GM23338 (cell line): Measurements from ENCODE around the gene TBC1D17. TPM values are rescaled to one million over a fixed set of nuclear protein-coding genes. Genes with fewer than 3 reads are reported as not detected.
A peak's percentile ranks its signal among the peaks of the same experiment; 100 is the strongest.

Source experiments
- ATAC-seq: fragments of 200-7000 bp; cut with Tn5 transposase; 3 replicates; pipeline ENCODE4 v1.9.1; 2020
- DNase-seq: peaks from one replicate; pipeline ENCODE4 v3.0.0-alpha.2; 2015; ENCODE audit warnings: low spot score
- H2AFZ ChIP-seq: fragments of 200-600 bp; sonication (generic); 2 replicates; pipeline ENCODE4 v1.8.0; 2016; ENCODE audit warnings: antibody characterized with exemption, mild to moderate bottlenecking, moderate library complexity
- H3F3A ChIP-seq: fragments of 200-600 bp; sonication (generic); replicated peaks from 2 replicates; pipeline ENCODE4 v1.8.0; 2017; ENCODE audit warnings: antibody characterized with exemption, mixed run types, low read depth
- H3K27ac ChIP-seq: fragments of 200-600 bp; sonication (generic); 2 replicates; pipeline ENCODE4 v1.6.1; 2016; ENCODE audit warnings: low read depth
- H3K27me3 ChIP-seq: fragments of 200-600 bp; sonication (generic); 2 replicates; pipeline ENCODE4 v1.8.0; 2016; ENCODE audit warnings: mild to moderate bottlenecking, mixed run types, moderate library complexity; ENCODE audit not compliant: insufficient read depth
- H3K36me3 ChIP-seq: fragments of 200-600 bp; sonication (generic); 2 replicates; pipeline ENCODE4 v1.8.0; 2016; ENCODE audit warnings: mild to moderate bottlenecking; ENCODE audit not compliant: insufficient read depth
- H3K4me1 ChIP-seq: fragments of 200-600 bp; sonication (generic); 2 replicates; pipeline ENCODE4 v1.8.0; 2016; ENCODE audit warnings: mild to moderate bottlenecking, moderate library complexity; ENCODE audit not compliant: insufficient read depth
- H3K4me2 ChIP-seq: fragments of 200-600 bp; sonication (generic); 2 replicates; pipeline ENCODE4 v1.7.1; 2017; ENCODE audit warnings: mixed run types
- H3K4me3 ChIP-seq: fragments of 200-600 bp; sonication (generic); 2 replicates; pipeline ENCODE4 v1.6.1; 2016; ENCODE audit warnings: mixed run types
- H3K79me2 ChIP-seq: fragments of 200-600 bp; sonication (generic); replicated peaks from 2 replicates; pipeline ENCODE4 v1.8.0; 2017; ENCODE audit warnings: mild to moderate bottlenecking; ENCODE audit not compliant: insufficient read depth
- H3K9me2 ChIP-seq: fragments of 200-600 bp; sonication (generic); 2 replicates; pipeline ENCODE4 v1.8.0; 2017; ENCODE audit not compliant: insufficient read depth
- H4K20me1 ChIP-seq: fragments of 200-600 bp; sonication (generic); replicated peaks from 2 replicates; pipeline ENCODE4 v1.8.0; 2017; ENCODE audit warnings: mild to moderate bottlenecking; ENCODE audit not compliant: insufficient read depth
- H3K27ac Mint-ChIP-seq: 2 replicates; pipeline ENCODE4 v1.8.0; 2020; ENCODE audit warnings: inconsistent platforms, mild to moderate bottlenecking, moderate library complexity, mixed read lengths
- H3K27me3 Mint-ChIP-seq: 3 replicates; pipeline ENCODE4 v1.8.0; 2022; ENCODE audit warnings: low read depth, mild to moderate bottlenecking, moderate library complexity, mixed read lengths, inconsistent platforms; ENCODE audit not compliant: insufficient read depth, poor library complexity
- H3K36me3 Mint-ChIP-seq: 3 replicates; pipeline ENCODE4 v1.8.0; 2021; ENCODE audit warnings: low read depth, mild to moderate bottlenecking, inconsistent platforms, moderate library complexity, mixed read lengths
- H3K4me1 Mint-ChIP-seq: 3 replicates; pipeline ENCODE4 v1.8.0; 2020; ENCODE audit warnings: mild to moderate bottlenecking, inconsistent platforms, mixed read lengths
- H3K4me3 Mint-ChIP-seq: 3 replicates; pipeline ENCODE4 v1.8.0; 2021; ENCODE audit warnings: moderate library complexity, mild to moderate bottlenecking, inconsistent platforms, mixed read lengths
- H3K9me3 Mint-ChIP-seq: 3 replicates; pipeline ENCODE4 v1.8.0; 2020; ENCODE audit warnings: moderate library complexity, mild to moderate bottlenecking, inconsistent platforms, mixed read lengths
- CREB1 ChIP-seq: fragments of 250-450 bp; sonication (Bioruptor Pico); IDR thresholded peaks from 2 replicates; pipeline ENCODE4 v1.5.0; 2020; ENCODE audit warnings: low read depth, mild to moderate bottlenecking, moderate library complexity
- ETS1 ChIP-seq: IDR thresholded peaks from 2 replicates; pipeline ENCODE4 v1.6.1; 2016; ENCODE audit warnings: antibody characterized with exemption
- EZH2 ChIP-seq: fragments of 200-600 bp; sonication (generic); IDR thresholded peaks from one replicate; pipeline ENCODE4 v1.8.0; 2017; ENCODE audit warnings: antibody characterized with exemption, mild to moderate bottlenecking, low read depth; ENCODE audit not compliant: unreplicated experiment
- EZH2phosphoT487 ChIP-seq: fragments of 200-600 bp; sonication (generic); IDR thresholded peaks from one replicate; pipeline ENCODE4 v1.8.1; 2018; ENCODE audit warnings: antibody characterized with exemption; ENCODE audit not compliant: unreplicated experiment
- JUNB ChIP-seq: IDR thresholded peaks from one replicate; pipeline ENCODE4 v1.6.1; 2016; ENCODE audit warnings: antibody characterized with exemption; ENCODE audit not compliant: unreplicated experiment
- NANOG ChIP-seq: IDR thresholded peaks from 2 replicates; pipeline ENCODE4 v1.6.1; 2016; ENCODE audit warnings: antibody characterized with exemption, borderline replicate concordance
- POLR2AphosphoS5 ChIP-seq: IDR thresholded peaks from 2 replicates; pipeline ENCODE4 v1.6.1; 2016; ENCODE audit warnings: antibody characterized with exemption, low read depth
- STAT1 ChIP-seq: IDR thresholded peaks from one replicate; pipeline ENCODE4 v1.6.1; 2016; ENCODE audit warnings: antibody characterized with exemption; ENCODE audit not compliant: unreplicated experiment
- ZNF114 ChIP-seq: fragments of 250-450 bp; sonication (Bioruptor Pico); IDR thresholded peaks from 2 replicates; pipeline ENCODE4 v1.5.0; 2020; ENCODE audit warnings: mild to moderate bottlenecking, moderate library complexity
- ZNF331 ChIP-seq: fragments of 250-450 bp; sonication (Bioruptor Pico); IDR thresholded peaks from 2 replicates; pipeline ENCODE4 v1.5.0; 2020; ENCODE audit warnings: low read depth, mild to moderate bottlenecking, moderate library complexity
- polyA plus RNA-seq: library from polyadenylated mRNA; unstranded; fragments of >200 nt; fragmentation: Nextera tagmentation; extraction: Ambion mirVana; gene quantifications from 2 replicates; pipeline ENCODE4 v1.2.1, GENCODE V29; 2016
- total RNA-seq: library from RNA; depleted of rRNA; stranded (reverse); fragments of >200 nt; shearing (Covaris generic); gene quantifications from 2 replicates; pipeline ENCODE4 v1.2.3, GENCODE V29; 2014
- TF ChIP-seq, protein P1 (sequence below), 2 experiments: fragments of 200-600 bp in 1 of 2; sonication (generic) in 1 of 2; conservative IDR thresholded peaks; 2 replicates each; pipeline versions ENCODE4 v1.5.1 to v1.6.1; 2016 to 2017; ENCODE audit warnings: antibody characterized with exemption in 2 of 2, low read depth in 2 of 2, mild to moderate bottlenecking in 2 of 2, moderate library complexity in 1 of 2
- TF ChIP-seq, protein P2 (sequence below): IDR thresholded peaks from one replicate; pipeline ENCODE4 v1.6.1; 2018; ENCODE audit warnings: antibody characterized with exemption; ENCODE audit not compliant: unreplicated experiment
- TF ChIP-seq, protein P3 (sequence below): fragments of 250-450 bp; sonication (Bioruptor Pico); IDR thresholded peaks from 2 replicates; pipeline ENCODE4 v1.5.0; 2020; ENCODE audit warnings: mild to moderate bottlenecking, moderate library complexity

The TBC1D17 gene
- total and polyA plus RNA-seq, 2 experiments from 2014 or later, result 19.3 to 43.1 TPM

DNA sequence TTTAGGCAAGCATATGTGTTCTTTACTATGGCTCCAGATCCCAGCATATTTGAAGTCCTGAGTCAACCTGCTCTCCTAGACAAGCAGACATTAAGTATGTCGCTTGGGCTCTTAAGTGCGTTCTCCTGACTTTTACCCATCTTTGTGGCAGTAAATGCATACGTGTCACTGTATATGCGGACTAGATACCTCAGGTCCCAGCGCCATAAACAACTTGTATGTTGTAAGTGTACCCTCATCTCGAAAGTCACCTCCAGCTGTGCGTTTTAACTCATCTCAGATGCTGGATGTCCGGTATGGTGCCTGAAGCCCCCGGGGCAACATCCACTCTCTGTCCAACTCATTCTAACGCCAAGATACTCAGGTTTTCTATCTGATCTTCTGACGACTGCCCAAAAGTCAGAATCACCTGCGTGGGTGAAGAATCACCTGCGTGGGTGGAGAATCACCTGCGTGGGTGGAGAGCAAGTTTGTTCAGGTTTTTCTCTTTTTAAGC, 24.8 kb upstream of the TBC1D17 start:
- H4K20me1 ChIP-seq, result peaks cover 31% of the 10 kb centered on the region
- peaks cover 38% of the 10 kb centered on the region for H3F3A ChIP-seq
- no peaks in the 10 kb centered on the region for H3K27me3 ChIP-seq
- no peak for TF ChIP-seq ETS1
- no peak for TF ChIP-seq EZH2phosphoT487
- no peak for TF ChIP-seq EZH2
- TF ChIP-seq POLR2AphosphoS5, result no peak
- TF ChIP-seq, protein P1, sequence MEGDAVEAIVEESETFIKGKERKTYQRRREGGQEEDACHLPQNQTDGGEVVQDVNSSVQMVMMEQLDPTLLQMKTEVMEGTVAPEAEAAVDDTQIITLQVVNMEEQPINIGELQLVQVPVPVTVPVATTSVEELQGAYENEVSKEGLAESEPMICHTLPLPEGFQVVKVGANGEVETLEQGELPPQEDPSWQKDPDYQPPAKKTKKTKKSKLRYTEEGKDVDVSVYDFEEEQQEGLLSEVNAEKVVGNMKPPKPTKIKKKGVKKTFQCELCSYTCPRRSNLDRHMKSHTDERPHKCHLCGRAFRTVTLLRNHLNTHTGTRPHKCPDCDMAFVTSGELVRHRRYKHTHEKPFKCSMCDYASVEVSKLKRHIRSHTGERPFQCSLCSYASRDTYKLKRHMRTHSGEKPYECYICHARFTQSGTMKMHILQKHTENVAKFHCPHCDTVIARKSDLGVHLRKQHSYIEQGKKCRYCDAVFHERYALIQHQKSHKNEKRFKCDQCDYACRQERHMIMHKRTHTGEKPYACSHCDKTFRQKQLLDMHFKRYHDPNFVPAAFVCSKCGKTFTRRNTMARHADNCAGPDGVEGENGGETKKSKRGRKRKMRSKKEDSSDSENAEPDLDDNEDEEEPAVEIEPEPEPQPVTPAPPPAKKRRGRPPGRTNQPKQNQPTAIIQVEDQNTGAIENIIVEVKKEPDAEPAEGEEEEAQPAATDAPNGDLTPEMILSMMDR (conservative IDR thresholded peaks at IDR 0.05; ENCODE audit: low read depth in 2 of 2), result no peak
- TF ChIP-seq, protein P2, sequence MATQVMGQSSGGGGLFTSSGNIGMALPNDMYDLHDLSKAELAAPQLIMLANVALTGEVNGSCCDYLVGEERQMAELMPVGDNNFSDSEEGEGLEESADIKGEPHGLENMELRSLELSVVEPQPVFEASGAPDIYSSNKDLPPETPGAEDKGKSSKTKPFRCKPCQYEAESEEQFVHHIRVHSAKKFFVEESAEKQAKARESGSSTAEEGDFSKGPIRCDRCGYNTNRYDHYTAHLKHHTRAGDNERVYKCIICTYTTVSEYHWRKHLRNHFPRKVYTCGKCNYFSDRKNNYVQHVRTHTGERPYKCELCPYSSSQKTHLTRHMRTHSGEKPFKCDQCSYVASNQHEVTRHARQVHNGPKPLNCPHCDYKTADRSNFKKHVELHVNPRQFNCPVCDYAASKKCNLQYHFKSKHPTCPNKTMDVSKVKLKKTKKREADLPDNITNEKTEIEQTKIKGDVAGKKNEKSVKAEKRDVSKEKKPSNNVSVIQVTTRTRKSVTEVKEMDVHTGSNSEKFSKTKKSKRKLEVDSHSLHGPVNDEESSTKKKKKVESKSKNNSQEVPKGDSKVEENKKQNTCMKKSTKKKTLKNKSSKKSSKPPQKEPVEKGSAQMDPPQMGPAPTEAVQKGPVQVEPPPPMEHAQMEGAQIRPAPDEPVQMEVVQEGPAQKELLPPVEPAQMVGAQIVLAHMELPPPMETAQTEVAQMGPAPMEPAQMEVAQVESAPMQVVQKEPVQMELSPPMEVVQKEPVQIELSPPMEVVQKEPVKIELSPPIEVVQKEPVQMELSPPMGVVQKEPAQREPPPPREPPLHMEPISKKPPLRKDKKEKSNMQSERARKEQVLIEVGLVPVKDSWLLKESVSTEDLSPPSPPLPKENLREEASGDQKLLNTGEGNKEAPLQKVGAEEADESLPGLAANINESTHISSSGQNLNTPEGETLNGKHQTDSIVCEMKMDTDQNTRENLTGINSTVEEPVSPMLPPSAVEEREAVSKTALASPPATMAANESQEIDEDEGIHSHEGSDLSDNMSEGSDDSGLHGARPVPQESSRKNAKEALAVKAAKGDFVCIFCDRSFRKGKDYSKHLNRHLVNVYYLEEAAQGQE, result no peak
- no peak for TF ChIP-seq NANOG
- no peak for TF ChIP-seq ZNF114 (CRISPR knock-in tag)
- no peak for TF ChIP-seq CREB1 (CRISPR knock-in tag)
- no peak for TF ChIP-seq STAT1
- no peak for TF ChIP-seq JUNB
- TF ChIP-seq, protein P3, sequence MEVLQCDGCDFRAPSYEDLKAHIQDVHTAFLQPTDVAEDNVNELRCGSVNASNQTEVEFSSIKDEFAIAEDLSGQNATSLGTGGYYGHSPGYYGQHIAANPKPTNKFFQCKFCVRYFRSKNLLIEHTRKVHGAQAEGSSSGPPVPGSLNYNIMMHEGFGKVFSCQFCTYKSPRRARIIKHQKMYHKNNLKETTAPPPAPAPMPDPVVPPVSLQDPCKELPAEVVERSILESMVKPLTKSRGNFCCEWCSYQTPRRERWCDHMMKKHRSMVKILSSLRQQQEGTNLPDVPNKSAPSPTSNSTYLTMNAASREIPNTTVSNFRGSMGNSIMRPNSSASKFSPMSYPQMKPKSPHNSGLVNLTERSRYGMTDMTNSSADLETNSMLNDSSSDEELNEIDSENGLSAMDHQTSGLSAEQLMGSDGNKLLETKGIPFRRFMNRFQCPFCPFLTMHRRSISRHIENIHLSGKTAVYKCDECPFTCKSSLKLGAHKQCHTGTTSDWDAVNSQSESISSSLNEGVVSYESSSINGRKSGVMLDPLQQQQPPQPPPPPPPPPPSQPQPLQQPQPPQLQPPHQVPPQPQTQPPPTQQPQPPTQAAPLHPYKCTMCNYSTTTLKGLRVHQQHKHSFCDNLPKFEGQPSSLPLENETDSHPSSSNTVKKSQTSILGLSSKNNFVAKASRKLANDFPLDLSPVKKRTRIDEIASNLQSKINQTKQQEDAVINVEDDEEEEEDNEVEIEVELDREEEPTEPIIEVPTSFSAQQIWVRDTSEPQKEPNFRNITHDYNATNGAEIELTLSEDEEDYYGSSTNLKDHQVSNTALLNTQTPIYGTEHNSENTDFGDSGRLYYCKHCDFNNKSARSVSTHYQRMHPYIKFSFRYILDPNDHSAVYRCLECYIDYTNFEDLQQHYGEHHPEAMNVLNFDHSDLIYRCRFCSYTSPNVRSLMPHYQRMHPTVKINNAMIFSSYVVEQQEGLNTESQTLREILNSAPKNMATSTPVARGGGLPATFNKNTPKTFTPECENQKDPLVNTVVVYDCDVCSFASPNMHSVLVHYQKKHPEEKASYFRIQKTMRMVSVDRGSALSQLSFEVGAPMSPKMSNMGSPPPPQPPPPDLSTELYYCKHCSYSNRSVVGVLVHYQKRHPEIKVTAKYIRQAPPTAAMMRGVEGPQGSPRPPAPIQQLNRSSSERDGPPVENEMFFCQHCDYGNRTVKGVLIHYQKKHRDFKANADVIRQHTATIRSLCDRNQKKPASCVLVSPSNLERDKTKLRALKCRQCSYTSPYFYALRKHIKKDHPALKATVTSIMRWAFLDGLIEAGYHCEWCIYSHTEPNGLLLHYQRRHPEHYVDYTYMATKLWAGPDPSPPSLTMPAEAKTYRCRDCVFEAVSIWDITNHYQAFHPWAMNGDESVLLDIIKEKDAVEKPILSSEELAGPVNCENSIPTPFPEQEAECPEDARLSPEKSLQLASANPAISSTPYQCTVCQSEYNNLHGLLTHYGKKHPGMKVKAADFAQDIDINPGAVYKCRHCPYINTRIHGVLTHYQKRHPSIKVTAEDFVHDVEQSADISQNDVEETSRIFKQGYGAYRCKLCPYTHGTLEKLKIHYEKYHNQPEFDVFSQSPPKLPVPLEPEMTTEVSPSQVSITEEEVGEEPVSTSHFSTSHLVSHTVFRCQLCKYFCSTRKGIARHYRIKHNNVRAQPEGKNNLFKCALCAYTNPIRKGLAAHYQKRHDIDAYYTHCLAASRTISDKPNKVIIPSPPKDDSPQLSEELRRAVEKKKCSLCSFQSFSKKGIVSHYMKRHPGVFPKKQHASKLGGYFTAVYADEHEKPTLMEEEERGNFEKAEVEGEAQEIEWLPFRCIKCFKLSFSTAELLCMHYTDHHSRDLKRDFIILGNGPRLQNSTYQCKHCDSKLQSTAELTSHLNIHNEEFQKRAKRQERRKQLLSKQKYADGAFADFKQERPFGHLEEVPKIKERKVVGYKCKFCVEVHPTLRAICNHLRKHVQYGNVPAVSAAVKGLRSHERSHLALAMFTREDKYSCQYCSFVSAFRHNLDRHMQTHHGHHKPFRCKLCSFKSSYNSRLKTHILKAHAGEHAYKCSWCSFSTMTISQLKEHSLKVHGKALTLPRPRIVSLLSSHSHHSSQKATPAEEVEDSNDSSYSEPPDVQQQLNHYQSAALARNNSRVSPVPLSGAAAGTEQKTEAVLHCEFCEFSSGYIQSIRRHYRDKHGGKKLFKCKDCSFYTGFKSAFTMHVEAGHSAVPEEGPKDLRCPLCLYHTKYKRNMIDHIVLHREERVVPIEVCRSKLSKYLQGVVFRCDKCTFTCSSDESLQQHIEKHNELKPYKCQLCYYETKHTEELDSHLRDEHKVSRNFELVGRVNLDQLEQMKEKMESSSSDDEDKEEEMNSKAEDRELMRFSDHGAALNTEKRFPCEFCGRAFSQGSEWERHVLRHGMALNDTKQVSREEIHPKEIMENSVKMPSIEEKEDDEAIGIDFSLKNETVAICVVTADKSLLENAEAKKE, result no peak
- TF ChIP-seq ZNF331 (CRISPR knock-in tag), result no peak
- Mint-ChIP-seq H3K27ac (0 out of 2 replicates have a peak overlapping the region, but pooled peaks have one; percentile 3), H3K4me1 (peaks cover 24% of the 10 kb centered on the region), H3K4me3 (peak overlapping the region; percentile 85), H3K27me3 (peaks cover 41% of the 10 kb centered on the region), H3K36me3 (peaks cover 59% of the 10 kb centered on the region), H3K9me3 (peaks cover 10% of the 10 kb centered on the region; the same call in 1 of the 3 replicates)
- peaks cover 37% of the 10 kb centered on the region for H3K79me2 ChIP-seq
- H3K4me1 ChIP-seq, result peaks cover 21% of the 10 kb centered on the region
- peak overlapping the region; percentile 95 for H3K4me2 ChIP-seq
- ATAC-seq (no peak), DNase-seq (no peak)
- no peak overlapping the region for H3K27ac ChIP-seq
- 0 out of 2 replicates have a peak, but pooled peaks cover 3% of the 10 kb centered on the region for H3K9me2 ChIP-seq
- no peak overlapping the region for H2AFZ ChIP-seq
- peak overlapping the region; percentile 88 for H3K4me3 ChIP-seq
- H3K36me3 ChIP-seq, result no peaks in the 10 kb centered on the region; the same call in 1 of the 2 replicates
